OCI-M2 (cell line): Measurements from ENCODE around the gene PCDHGA1.
A peak's percentile ranks its signal among the peaks of the same experiment; 100 is the strongest.
"Not testable (repeated sequence)": the region's sequence is repeated elsewhere in the genome, so short reads cannot be mapped to it uniquely, and the experiment has no call there.

Experiments used
- DNase-seq: peaks from one replicate; lab custom pipeline; 2025; ENCODE audit not compliant: unreplicated experiment; lab: John Stamatoyannopoulos, UW

The PCDHGA1 gene

DNA sequence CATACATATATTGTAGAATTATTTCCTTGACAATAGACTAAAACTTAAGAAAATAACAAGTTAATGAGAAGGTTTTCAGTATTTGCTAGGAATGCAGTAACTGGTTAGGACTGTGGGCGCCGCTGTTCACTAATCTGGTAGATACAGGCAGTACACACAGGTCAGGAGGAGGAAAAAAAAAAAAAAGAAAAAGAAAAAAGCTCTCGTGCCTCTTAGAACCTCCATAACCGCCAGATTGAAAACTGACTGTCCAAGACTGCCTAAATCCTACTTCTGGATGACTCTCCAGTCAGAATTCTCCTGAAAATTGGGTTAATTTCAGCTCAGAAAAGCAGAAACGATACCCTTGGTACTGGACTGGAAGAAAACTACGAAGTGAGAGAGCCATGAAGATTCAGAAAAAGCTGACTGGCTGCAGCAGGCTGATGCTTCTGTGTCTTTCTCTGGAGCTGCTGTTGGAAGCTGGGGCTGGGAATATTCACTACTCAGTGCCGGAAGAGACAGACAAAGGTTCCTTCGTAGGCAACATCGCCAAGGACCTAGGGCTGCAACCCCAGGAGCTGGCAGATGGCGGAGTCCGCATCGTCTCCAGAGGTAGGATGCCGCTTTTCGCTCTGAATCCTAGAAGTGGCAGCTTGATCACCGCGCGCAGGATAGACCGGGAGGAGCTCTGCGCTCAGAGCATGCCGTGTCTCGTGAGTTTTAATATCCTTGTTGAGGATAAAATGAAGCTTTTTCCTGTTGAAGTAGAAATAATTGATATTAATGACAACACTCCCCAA is at the start of gene PCDHGA1:
Gene PCDHGA1 (plus strand): TSS at position 216 of the 782 bp plus-strand sequence.
- DNase-seq, result no peak

GRCh38 chr5:141298376-141298775 is 31.9 kb upstream of the PCDHGA1 start:
- peak; percentile 31 for DNase-seq

DNA sequence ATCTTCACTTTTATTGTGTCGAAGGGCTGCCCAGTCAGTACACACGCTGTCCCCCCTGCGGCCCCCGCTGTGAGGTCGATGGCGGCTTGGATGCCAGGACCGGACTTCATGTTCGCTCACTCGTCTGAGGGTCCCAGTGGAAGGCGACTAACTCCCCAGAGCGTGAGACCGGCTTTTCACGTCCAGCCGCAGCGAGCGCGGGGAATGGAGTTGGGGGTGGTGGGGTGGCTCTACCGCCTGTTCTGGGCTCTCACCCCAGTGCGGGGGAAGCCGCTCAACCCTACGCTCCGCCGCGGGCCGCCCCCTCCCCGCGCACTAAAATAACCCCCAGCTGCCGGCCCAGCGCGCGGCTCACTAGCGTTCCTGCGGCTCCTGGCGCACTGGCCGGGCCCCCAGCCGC is 26.6 kb upstream of the PCDHGA1 start, which contains the start of gene SLC25A2:
Gene SLC25A2 (minus strand): TSS at position 294 of the 400 bp plus-strand sequence. CDS start 184 bp downstream, at position 110.
- DNase-seq, result no peak

GRCh38 chr5:141306630-141307029 is 23.7 kb upstream of the PCDHGA1 start:
- DNase-seq, result no peak

DNA sequence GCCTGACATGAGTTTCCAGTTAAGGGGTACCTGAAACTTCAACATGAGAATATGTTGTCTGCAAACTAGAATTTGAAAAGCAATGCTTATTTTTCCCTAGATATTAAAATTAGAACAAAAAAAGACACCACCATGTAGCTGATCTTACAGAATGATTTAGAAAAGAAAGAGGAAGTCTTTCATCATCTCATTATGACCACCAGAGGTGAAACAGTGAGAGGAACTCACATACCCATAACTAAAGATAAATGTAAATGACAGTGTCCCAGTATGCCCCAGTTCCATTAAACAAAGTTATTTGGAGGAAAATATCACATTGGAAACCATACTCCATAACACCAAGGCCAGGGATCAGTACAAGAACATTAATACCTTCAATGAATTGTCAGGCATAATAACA is 16.6 kb upstream of the PCDHGA1 start:
- DNase-seq, result no peak

DNA sequence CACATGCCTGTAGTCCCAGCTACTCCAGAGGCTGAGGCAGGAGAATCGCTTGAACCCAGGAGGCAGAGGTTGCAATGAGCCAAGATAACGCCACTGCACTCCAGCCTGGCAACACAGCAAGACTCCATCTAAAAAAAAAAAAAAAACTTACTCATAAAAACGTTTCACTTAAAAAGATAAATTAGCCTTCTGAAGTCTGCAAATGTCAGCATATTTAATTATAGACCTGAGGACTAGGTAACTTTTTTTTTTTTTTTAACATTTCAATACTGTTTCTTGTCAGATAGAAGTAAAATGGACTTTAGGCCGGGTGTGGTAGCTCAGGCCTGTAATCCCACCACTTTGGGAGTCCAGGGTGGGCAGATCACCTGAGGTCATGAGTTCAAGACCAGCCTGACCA is 13.4 kb upstream of the PCDHGA1 start:
- not testable (repeated sequence) for DNase-seq

DNA sequence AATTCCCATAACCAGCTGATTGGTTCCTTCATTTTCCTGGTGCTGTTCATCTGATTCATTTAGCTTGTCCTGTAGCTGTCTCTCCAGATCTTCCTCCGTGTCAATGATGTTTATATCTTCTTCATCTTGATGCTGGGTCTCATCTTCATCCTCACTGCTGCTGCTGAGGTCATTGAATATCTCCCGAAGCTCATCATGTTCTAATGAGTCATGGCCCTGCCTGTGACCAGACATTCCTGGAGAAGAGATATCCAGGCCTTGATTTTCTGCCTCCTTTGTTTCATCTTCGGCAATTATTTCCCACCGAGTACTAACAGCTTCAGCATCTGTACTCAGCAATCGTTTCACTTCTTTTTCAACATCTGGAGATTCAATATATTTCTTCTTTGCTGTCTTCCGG is 11.1 kb upstream of the PCDHGA1 start:
- no peak for DNase-seq

- DNase-seq, result no peak
These were observed 10.6 kb upstream of the PCDHGA1 start for GRCh38 chr5:141319699-141320098.

DNA sequence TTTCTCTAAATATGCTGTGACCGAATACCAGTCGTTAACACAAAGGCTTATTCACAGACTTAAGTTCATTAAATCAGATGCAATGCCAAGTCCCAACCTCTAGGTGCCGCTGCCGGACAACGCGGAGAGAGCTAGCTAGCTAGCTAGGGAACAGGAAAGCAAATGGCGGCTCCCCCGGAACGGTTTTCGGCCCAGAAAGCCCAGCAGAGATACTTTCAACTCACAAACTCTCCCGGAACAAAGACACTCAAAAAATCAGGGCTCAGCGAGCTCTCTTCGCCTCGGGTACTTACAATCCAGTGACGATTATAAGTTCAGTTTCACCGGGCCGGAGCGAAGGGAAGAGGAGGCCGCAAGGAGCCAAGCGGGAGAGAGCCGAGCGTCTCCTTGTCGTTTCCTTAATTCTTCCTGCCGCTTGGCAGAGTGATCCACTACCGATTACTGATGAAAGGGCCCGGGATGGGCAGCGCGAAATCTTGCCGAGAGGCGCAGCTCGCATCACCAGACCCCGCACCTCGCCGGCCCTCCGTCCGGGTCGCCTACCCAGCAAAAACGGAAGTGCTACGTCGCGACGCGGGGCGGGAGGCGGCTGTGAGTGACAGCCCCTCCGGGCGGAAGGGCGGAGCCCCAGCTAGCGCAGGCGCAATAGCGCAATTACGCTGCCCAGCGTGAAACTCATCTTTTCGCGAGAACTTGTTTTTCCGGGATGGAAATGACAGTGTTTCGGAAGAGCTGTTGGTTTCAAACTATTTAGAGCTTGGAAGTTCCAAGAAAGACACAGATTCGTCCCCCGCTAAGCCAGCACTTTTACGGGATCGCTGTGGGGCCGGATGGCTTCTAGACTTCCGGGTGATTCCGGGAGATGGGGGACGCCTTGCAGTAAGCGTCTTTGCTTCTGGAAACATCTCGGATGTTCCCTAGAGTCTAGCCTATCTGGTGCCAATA is 9.8 kb upstream of the PCDHGA1 start, which contains the start of gene TAF7:
Gene TAF7 (minus strand): TSS at position 560 of the 945 bp plus-strand sequence. CDS start 740 bp downstream, outside the sequence.
- DNase-seq, result peak; percentile 71

- no peak for DNase-seq
These were observed 8.1 kb upstream of the PCDHGA1 start for GRCh38 chr5:141322261-141322660.

- DNase-seq, result no peak
These were observed 4.0 kb upstream of the PCDHGA1 start for GRCh38 chr5:141326088-141326854.

DNA sequence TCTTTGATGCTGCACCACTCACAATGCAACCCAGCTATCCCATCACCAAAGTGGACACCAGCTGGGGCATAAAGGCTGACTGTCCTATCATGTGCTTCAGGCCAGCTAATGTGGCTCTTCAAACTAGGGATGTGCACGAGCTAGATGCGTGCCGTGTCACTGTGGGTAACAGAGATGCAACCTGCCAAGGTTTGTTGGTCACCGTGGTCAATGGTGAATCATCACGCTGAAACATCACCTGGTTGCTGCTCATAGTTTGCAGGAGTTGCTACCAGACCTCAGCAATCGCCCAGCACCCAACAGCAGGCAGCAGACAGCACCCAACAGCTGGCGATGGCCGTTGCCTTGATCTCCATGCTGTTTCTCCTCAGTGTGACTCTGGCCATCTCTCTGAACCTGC is 2.1 kb upstream of the PCDHGA1 start:
- DNase-seq, result no peak

- DNase-seq, result not testable (repeated sequence)
These were observed 2.3 kb downstream of the PCDHGA1 start for GRCh38 chr5:141332571-141332970.

GRCh38 chr5:141338538-141339306 is 8.4 kb downstream of the PCDHGA1 start, which contains the start of gene PCDHGA2:
TSS of gene PCDHGA2 (plus strand) at chr5:141338760.
- no peak for DNase-seq

DNA sequence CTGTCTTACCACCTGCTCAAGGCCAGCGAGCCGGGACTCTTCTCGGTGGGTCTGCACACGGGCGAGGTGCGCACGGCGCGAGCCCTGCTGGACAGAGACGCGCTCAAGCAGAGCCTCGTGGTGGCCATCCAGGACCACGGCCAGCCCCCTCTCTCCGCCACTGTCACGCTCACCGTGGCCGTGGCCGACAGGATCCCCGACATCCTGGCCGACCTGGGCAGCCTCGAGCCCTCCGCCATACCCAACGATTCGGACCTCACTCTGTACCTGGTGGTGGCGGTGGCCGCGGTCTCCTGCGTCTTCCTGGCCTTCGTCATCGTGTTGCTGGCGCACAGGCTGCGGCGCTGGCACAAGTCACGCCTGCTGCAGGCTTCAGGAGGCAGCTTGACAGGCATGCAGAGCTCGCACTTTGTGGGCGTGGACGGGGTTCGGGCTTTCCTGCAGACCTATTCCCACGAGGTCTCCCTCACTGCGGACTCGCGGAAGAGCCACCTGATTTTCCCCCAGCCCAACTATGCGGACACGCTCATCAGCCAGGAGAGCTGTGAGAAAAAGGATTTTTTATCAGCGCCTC is 10.6 kb downstream of the PCDHGA1 start:
- not testable (repeated sequence) for DNase-seq

DNA sequence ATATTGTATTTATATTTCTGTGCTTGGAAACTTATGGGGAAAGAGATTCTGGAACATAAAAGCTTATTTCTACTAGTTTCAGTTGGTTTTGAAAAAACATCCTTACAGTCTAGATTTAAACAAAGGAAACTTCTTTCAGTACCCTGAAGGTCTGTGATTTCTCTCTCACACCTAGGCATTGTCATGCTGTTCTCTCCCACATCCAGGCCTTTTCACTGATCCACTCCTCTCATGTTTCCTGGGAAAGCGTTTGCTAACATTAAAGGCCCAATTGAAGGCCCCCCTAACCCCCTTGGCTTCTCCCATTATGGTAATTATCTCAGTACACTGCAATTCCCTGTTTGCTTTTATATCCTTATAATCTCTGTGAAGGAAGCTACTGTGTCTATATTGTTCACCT is 12.5 kb downstream of the PCDHGA1 start:
- DNase-seq, result no peak

DNA sequence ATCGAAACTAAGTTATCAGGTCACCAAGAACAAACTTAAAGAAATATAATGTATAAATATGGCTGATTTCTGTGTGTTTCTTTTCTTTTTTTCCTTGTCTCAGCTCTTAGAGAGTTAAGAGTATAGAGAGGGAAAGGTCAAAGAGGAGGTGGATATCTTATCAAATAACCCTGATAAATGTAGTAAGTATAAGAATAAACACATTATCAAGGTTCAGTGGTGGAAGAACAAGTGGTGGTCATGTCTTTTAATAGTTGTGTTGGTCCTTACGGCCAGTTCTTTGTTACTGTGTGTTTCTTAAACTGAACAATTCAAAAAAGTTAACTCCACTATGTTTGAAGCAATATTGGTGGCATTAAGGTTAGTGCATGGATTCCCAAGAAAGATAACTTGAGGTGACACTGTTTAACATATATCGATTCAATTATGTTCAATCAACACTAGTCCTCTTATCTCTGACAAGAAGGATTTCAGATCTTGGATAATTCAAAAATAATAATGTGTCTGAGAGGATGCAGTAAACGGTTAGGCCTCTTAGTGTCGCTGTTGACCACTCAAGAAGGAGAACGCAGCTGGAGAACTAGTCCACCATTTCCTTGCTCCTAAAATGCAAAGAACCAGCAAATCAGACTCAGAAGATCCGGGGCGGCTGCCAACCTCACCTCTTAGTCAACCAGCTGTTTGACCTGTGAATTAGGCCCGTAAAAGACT is 13.1 kb downstream of the PCDHGA1 start, which contains the start of gene PCDHGA3:
Gene PCDHGA3 (plus strand): TSS at position 588 of the 711 bp plus-strand sequence. CDS start 205 bp downstream, outside the sequence.
- no peak for DNase-seq

- no peak for DNase-seq
These were observed 13.7 kb downstream of the PCDHGA1 start for GRCh38 chr5:141343953-141344463.

- DNase-seq, result no peak
These were observed 15.0 kb downstream of the PCDHGA1 start for GRCh38 chr5:141345327-141345726.
